ENCODE results near the gene RNF149.

DNA sequence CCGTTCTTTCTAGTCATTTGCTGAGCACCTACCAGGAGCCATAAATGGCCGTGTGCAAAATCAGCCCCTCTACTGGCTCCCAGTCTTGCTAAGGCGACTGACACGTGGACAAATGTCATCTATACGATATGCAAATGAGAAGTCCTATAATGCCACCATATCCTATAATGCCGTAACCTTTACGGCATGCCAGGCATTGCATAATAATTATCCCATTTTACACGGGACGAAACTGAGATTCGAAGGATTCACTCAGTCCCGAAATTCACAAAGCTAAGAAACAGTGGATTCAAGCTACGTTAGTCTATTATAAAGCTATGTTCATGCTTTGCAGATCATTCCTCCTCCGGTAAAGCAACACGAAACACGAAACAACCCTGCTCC lies 34.1 kb upstream of the RNF149 start:
- TF ChIP-seq POLR2AphosphoS5 (IDR thresholded peaks at IDR 0.05; ENCODE audit: low read depth, low read length): no peak
- TF ChIP-seq POLR2A (IDR thresholded peaks at IDR 0.05; ENCODE audit: low read depth, low read length): no peak
- no peak for TF ChIP-seq TAF1 (IDR thresholded peaks at IDR 0.05; ENCODE audit: low read depth, low read length)
- no peak for TF ChIP-seq SPI1 (IDR thresholded peaks at IDR 0.05; ENCODE audit: low read depth, low read length)
- TF ChIP-seq POU2F2 (IDR thresholded peaks at IDR 0.05; ENCODE audit: low read depth, low read length): no peak
